Measurements from ENCODE around the gene PLSCR3.
"Not testable (repeated sequence)": the region's sequence is repeated elsewhere in the genome, so short reads cannot be mapped to it uniquely, and the experiment has no call there.

Gene PLSCR3

GRCh38 chr17:7379134-7379533 is 15.2 kb downstream of the PLSCR3 start:
- DNase-seq, result no peak

DNA sequence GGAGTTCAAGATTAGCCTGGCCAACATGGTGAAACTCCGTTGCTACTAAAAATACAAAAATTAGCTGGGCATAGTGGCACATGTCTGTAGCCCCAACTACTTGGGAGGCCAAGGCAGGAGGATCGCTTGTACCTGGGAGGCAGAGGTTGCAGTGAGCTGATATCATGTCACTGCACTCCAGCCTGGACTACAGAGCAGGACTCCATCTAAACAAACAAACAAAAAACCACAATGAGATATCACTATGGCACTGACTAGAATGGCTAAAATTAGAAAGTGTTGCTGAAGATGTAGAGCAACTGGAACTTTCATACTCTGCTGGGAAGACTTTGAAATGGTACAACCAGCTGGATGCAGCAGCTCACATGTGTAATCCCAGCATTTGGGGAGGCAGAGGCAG is 20.0 kb downstream of the PLSCR3 start:
- DNase-seq, result no peak

GRCh38 chr17:7370853-7371252 is 23.5 kb downstream of the PLSCR3 start:
- DNase-seq, result no peak

- no peak for DNase-seq
Observed at GRCh38 chr17:7369825-7370224, 24.5 kb downstream of the PLSCR3 start.

GRCh38 chr17:7368599-7368994 is 25.7 kb downstream of the PLSCR3 start:
- DNase-seq, result not testable (repeated sequence)

DNA sequence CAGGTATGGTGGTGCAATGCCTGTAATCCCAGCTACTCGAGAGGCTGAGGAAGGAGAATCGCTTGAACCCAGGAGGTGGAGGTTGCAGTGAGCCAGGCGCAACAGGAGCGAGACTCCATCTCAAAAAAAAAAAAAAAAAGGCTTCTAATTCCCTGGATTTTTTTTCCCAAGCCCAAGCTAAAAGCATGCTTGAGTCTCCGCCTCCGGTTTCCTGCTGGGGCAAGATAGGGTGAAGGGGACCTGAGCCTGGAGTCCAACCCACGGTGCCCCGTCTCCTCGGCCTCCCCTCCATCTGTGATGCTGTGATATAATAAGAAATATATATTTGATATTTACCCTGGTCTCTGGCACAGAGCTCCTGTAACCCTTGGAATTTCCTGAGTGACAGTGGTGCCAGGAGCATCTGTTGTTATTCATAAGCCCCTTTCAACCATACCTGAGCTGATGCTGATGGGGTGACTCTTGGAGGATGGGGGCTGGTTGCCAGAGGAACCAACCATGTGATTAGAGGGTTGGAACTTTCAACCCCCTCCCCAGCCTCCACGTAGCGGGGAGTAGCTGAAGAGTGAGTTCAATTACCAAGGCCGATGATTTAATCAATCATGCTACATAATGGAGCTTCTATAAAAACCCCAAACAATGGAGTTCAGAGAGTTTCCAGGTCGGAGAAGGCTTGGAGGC is 26.3 kb downstream of the PLSCR3 start:
- no peak for DNase-seq

- no peak for DNase-seq
Observed at GRCh38 chr17:7367083-7367482, 27.2 kb downstream of the PLSCR3 start.

DNA sequence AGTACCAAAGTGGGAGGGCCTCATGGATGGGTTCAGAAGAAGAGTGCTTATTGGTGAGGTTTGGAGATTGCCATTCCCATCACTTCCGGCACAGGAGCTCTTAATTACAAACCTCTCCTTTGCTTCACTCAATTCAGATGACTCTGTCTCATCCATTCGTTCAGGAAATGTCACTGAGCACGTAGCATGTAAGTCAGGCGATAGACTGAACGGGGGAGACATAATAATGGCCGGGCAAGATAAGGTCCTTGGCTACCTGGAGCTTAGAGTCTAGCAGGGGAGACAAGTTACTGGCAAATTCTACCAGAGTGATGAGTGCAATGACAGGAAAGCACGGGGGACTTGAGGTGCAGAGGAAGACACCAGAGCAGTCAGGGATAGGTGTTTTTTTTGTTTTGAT is 28.4 kb downstream of the PLSCR3 start:
- DNase-seq, result not testable (repeated sequence)

DNA sequence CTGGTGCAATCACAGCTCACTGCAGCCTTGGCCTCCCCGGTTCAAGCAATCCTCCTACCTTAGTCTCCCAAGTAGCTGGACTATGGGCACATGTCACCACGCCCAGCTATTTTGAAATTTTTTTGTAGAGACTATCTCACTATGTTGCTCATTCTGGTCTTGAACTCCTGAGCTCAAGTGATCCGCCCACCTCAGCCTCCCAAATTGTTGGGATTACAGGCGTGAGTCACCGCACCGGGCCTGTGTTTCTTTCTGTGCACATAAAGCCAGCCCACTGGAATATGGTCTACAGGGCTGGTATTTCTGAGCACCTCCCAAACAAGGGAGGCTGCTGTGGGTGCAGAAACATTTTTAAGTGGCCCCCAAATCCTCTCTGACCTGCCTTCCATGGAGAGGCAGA is 31.0 kb downstream of the PLSCR3 start:
- no peak for DNase-seq

DNA sequence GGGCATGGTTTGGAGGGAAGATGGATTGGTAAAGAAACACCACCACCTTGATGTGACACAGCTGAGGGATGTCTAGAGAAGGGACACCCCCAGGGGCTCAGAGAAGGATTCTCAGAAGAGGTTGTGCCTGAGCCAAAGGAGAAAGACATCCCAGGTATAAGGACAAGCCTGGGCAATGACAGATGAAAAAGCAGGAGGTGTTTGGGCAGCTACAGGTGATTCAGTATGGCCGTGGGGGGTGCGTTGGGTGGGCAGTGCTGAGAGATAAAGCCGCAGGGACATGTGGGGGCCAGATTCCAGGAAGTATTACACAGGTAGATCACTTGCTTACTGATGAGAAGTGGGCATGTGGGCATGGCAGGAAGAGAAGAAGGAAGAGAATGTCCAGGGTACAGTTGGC is 32.4 kb downstream of the PLSCR3 start:
- DNase-seq, result no peak

- no peak for DNase-seq
Observed at GRCh38 chr17:7357381-7357780, 36.9 kb downstream of the PLSCR3 start.

DNA sequence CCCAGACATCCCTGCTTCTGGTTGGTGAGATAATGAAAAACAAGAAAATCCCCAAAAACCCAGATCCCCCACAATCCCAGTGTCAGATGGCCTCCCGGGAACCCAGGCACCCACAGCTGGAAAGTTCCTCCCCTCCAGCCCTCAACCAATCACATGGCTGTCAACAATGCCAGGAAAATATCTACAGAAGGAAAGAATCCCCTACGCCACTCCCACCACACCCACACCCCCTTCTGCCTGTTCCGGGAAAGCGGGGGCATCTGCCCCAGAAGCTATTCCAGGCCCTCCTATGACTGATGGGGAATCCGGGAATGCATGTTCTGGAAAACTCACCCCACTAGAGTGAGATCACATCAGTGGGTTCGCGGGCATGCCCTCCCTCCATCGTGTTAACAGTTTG is 37.6 kb downstream of the PLSCR3 start:
- DNase-seq, result no peak

GRCh38 chr17:7356072-7356549 is 38.2 kb downstream of the PLSCR3 start:
- DNase-seq, result no peak

DNA sequence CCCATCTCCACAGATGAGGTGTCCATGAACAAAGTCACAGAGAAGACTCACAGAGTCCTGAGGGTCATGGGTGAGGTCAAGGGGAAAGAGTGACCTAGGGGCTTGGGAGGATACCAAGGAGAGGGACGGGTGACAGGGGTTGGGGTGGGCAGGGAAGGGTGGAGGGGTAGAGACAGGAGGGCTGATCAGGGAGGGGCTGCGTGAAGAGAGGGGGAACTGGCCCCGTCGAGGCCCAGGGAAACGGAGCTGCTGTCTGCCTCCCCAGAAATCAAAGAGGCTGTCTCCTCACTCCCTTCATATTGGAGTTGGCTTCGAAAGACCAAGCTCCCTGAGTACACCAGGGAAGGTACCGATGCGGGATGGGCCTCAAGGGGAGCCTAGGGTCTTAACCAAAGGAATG is 38.8 kb downstream of the PLSCR3 start:
- DNase-seq, result no peak

GRCh38 chr17:7355053-7355452 is 39.3 kb downstream of the PLSCR3 start, which contains the start of gene TMEM95:
Gene TMEM95 (plus strand): TSS chr17:7355156. CDS start chr17:7355205, 49 bp downstream.
- DNase-seq, result no peak

GRCh38 chr17:7354262-7354843 is 40.0 kb downstream of the PLSCR3 start:
- DNase-seq, result no peak

- DNase-seq, result no peak
Observed at GRCh38 chr17:7352910-7353635, 41.3 kb downstream of the PLSCR3 start.

DNA sequence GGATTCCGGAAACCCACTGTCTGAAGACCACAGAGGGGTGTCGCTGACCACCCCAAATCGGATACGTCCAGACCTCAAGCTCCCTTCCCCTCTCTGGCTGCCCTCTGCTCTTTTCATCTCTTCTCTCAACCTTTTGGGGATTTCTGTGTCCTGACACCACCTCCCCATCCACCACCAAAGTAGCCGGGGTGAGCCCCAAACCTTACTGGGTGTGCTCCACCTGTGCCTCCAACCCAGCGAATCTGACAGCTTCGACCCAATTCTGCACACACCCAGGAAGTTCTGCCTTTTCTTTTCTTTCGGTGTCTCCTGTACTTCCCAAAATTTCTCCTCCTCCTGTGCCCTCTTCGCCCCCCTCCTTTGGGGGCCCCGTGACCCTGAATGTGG is 41.8 kb downstream of the PLSCR3 start:
- no peak for DNase-seq

DNA sequence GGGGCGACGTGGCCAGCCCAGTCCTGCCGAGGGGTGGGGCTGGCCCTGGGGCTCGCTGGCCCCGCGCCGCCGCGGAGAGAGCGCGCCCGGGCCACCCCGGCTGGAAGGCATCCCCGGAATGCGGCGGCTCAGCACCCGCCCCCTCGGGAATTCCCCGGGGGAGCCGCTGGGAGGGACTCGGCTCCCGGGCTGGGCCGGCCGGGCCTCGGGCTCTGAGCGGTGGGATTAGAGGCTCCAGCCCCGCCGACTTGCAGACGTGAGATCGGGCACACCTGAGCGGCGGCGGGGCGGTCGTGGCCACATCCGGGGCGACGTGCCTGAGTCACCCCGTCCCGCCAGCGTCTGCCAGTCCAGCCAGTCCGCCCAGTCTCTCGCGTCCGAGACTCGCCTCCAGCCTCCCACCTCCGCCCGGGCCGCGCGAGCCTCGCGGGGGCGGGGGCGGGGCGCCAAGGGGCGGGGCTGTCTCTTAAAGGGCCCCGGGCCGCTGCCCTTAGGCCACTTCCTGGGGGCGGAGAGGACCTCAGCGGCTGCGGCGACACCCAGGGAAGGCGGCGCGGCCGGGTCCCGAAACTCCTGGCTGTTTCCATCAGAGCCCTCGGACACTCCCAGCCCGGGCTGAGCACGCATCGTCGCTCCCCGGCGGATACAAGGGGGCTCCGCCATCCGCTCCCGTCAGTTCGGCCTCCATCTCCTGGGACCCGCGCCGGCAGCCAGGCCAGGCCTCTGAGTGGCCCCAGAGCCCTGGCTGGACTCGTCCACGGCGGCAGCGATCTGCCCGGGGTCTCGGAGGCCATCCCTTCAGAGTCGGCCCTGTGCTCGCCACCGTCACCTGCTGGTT is 42.4 kb downstream of the PLSCR3 start, which contains the start of gene KCTD11:
TSS of gene KCTD11 (plus strand) at position 498 of the 838 bp plus-strand sequence.
- no peak for DNase-seq

DNA sequence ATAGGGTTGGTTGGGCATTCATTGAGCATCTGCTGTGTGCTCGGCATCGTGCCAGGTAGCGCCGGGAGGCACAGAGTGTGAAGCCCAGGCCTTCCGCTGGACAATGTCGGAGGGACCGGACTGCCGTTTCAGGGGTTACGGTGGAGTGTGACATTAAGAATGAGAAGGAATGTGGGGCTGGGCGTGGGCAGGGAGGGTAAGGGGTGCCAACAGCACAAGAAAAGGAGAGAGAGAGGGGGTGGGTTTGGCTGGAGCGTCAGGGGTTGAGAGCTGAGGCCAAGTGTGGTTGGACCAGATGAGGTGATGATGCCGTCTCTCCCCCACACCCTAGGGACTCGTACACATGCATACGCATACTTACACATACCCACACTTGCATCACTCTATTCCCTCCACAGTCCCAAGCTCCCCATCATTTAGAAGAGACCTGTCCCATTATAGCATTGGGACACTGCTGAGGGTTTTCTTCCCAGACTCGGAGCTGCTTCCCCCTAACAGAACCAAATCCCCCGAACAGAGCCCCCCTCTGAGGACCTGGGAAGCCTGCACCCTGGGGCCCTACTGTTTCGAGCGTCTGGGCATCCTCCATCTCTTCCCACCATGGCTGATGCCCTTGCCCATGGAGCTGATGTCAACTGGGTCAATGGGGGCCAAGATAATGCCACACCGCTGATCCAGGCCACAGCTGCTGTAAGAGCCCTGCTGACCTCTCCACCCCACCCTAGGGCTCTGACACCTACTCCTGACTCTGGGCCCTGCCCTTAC is 45.7 kb downstream of the PLSCR3 start:
- no peak for DNase-seq

DNA sequence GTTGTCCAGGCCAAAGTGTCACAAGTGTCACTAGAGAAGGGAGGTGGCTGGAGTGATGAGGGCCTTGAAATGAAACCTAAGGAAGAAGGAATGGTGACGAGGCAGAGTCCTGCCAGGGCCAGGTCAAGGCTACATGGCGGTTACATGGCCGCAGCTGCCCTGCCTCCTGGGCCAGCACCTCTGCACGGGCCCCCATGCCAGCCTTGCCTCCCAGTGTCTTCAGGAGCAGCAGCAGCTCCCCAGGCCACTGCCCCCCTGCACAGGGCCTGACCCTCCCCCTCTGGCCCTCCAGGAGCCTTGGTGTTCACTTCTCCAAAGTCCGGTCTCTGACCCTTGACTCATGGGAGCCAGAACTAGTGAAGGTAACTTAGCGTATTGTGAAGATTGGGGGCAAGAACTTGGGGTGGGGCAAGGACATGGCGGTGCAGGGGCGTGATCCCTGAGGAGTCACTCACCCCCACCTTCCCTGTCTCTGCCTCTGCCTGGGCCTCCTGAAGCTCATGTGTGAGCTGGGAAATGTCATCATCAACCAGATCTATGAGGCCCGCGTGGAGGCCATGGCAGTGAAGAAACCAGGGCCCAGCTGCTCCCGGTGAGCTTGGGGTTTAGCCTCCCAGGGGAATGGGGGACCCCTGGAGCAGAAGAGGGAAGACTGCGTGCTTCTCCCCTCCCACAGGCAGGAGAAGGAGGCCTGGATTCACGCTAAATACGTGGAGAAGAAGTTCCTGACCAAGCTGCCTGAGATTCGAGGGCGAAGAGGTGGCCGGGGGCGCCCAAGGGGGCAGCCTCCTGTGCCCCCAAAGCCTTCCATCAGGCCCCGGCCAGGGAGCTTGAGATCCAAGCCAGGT is 46.5 kb downstream of the PLSCR3 start:
- DNase-seq, result no peak
